ENCODE results near the gene UNC5C.

DNA sequence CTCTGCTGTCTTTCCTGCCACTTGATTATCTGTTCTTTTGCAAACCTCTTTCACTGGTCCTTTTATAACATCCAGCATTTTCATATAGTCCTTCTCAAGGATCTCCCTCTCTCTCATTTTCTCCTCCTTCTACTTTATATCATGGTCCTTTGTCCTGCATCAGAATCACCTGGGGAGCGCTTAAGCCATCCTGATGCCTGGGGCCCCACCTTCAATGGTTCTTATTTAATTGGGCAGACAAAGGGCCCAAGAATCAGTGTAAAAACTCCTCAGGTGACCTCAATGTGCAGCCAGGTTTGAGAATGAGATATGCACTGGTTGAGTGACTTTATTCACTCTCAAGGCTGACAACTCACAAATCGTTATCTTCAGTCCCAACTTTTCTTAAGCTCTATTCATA, 283.9 kb downstream of the UNC5C start:
- TF ChIP-seq EZH2 (IDR thresholded peaks at IDR 0.05) (no peak), EZH2phosphoT487 (IDR thresholded peaks at IDR 0.05) (no peak)
- TF ChIP-seq, protein P1, sequence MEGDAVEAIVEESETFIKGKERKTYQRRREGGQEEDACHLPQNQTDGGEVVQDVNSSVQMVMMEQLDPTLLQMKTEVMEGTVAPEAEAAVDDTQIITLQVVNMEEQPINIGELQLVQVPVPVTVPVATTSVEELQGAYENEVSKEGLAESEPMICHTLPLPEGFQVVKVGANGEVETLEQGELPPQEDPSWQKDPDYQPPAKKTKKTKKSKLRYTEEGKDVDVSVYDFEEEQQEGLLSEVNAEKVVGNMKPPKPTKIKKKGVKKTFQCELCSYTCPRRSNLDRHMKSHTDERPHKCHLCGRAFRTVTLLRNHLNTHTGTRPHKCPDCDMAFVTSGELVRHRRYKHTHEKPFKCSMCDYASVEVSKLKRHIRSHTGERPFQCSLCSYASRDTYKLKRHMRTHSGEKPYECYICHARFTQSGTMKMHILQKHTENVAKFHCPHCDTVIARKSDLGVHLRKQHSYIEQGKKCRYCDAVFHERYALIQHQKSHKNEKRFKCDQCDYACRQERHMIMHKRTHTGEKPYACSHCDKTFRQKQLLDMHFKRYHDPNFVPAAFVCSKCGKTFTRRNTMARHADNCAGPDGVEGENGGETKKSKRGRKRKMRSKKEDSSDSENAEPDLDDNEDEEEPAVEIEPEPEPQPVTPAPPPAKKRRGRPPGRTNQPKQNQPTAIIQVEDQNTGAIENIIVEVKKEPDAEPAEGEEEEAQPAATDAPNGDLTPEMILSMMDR (IDR thresholded peaks at IDR 0.05): no peak

All from neural progenitor cell (in vitro differentiated cells).